Uterus (tissue), 4 donors: Measurements from ENCODE around the gene DCTD. TPM values are rescaled to one million over a fixed set of nuclear protein-coding genes. Genes with fewer than 3 reads are reported as not detected.

Experiments
- DNase-seq, 2 donors: peaks; one replicate each; pipeline ENCODE4 v3.0.0-alpha.2; 2019 to 2020
- H3K27ac ChIP-seq, 2 donors: fragments of 200-600 bp; sonication (generic); 1 replicate in 1 of 2; 2 replicates in 1 of 2; pipeline ENCODE4 v1.5.1; 2016 to 2018
- H3K27me3 ChIP-seq, 2 donors: fragments of 200-600 bp; sonication (generic); one replicate each; pipeline ENCODE4 v1.5.1; 2018 to 2019; ENCODE audit warnings: control low read depth in 1 of 2
- H3K36me3 ChIP-seq, 2 donors: fragments of 200-600 bp; sonication (generic); one replicate each; pipeline ENCODE4 v1.5.1; 2019; ENCODE audit warnings: control low read depth in 1 of 2
- H3K4me1 ChIP-seq, 2 donors: fragments of 200-600 bp; sonication (generic); one replicate each; pipeline ENCODE4 v1.5.1; 2018 to 2019; ENCODE audit warnings: control low read depth in 1 of 2
- H3K4me3 ChIP-seq, 2 donors: fragments of 200-600 bp; sonication (generic); 1 replicate in 1 of 2; 2 replicates in 1 of 2; pipeline ENCODE4 v1.5.1; 2018 to 2019; ENCODE audit warnings: mild to moderate bottlenecking in 1 of 2
- H3K9me3 ChIP-seq, 2 donors: fragments of 200-600 bp; sonication (generic); one replicate each; pipeline ENCODE4 v1.5.1; 2019; ENCODE audit warnings: control low read depth in 1 of 2
- CTCF ChIP-seq, 4 experiments: fragments of 200-600 bp in 2 of 4; fragments of 450-650 bp in 2 of 4; sonication (generic) in 2 of 4; IDR thresholded peaks; one replicate each; pipeline ENCODE4 v1.5.1; 2016 to 2019; ENCODE audit warnings: antibody characterized with exemption in 4 of 4, mild to moderate bottlenecking in 2 of 4, moderate library complexity in 1 of 4
- POLR2A ChIP-seq, 2 donors: fragments of 450-650 bp; IDR thresholded peaks; one replicate each; pipeline ENCODE4 v1.6.1; 2016; ENCODE audit warnings: antibody characterized with exemption in 2 of 2, mild to moderate bottlenecking in 1 of 2, moderate library complexity in 1 of 2
- intact Hi-C: fragments of 100-400 bp; cut with DNase I; formaldehyde crosslinking; loops from one replicate; pipeline ENCODE4 v1.15.1; 2023; ENCODE audit warnings: low total_unique reads
- total RNA-seq, 4 donors: library from RNA; depleted of rRNA in 3 of 4; stranded (reverse); fragments of >200 nt in 3 of 4; gene quantifications; one replicate each; pipeline versions ENCODE4 v1.1.0 to v1.2.4, GENCODE V29; 2014 to 2023
- donor health status: DM: yes; HTN: yes; CAD: no.

Gene DCTD
- total RNA-seq, 4 donors from 2014 or later, result 49.7 to 131 (median 73.4) TPM

- Histone ChIP-seq H3K4me3 (no peak overlapping the region), H3K4me1 (no peaks in the 10 kb centered on the region), H3K27ac (no peak overlapping the region), H3K36me3 (no peaks in the 10 kb centered on the region), H3K9me3 (no peaks in the 10 kb centered on the region), H3K27me3 (no peaks in the 10 kb centered on the region)
- no peak for DNase-seq
- intact Hi-C loops, result no loop called here
- no peak for TF ChIP-seq CTCF (IDR thresholded peaks at IDR 0.05)
- TF ChIP-seq POLR2A (IDR thresholded peaks at IDR 0.05), result no peak
Measured at GRCh38 chr4:182930889-182931288, 13.7 kb upstream of the DCTD start.

DNA sequence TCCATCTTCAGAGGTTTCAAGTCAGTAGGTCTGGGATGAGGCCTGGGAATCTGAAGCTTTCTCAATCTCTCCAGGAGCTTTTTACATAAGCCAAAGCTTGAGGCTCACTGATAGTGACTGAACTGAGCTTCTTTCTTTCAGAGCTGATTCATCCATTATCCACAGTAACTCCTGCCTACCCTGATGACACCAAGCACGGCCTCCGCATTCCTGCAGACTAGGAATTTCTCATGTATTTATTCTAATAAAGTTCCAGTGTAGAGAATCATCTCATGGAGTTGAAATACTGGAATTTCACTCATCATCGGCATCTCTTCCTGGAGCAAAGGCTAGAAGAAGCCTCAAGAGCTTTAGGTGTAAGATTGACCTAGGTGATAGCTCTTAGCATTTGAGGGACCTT, 12.1 kb upstream of the DCTD start:
- Histone ChIP-seq H3K9me3 (no peaks in the 10 kb centered on the region), H3K27ac (no peak overlapping the region), H3K4me1 (no peaks in the 10 kb centered on the region), H3K27me3 (no peaks in the 10 kb centered on the region), H3K4me3 (no peak overlapping the region), H3K36me3 (no peaks in the 10 kb centered on the region)
- intact Hi-C loops, result no loop called here
- no peak for TF ChIP-seq CTCF (IDR thresholded peaks at IDR 0.05)
- TF ChIP-seq POLR2A (IDR thresholded peaks at IDR 0.05), result no peak
- DNase-seq, result no peak

DNA sequence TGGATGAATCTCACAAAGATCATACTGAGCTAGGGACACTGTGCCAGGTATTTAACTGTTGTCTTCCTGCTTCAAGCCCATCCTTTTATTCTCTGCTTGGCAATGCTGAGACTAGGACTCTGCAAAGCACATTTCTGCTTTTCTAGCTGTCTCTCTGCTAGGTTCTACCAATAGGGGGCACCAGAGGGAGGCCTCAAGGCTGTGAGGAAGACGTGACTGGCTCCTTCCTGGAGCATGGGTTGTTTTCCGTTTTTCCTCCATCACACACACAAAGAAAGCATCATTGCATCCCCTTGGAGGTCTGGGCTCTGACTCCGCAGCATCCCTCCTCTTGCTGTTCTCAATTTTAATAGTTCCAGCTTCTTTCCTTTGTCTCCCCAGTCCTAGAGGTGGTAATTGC, 10.9 kb upstream of the DCTD start:
- no peaks in the 10 kb centered on the region for H3K27me3 ChIP-seq
- no peaks in the 10 kb centered on the region for H3K36me3 ChIP-seq
- no peaks in the 10 kb centered on the region for H3K4me1 ChIP-seq
- no peak for DNase-seq
- no peaks in the 10 kb centered on the region for H3K9me3 ChIP-seq
- TF ChIP-seq CTCF (IDR thresholded peaks at IDR 0.05), result no peak
- TF ChIP-seq POLR2A (IDR thresholded peaks at IDR 0.05), result no peak
- H3K4me3 ChIP-seq, result no peak overlapping the region
- intact Hi-C loops, result no loop called here
- H3K27ac ChIP-seq, result no peak overlapping the region

GRCh38 chr4:182927505-182927904, 10.3 kb upstream of the DCTD start:
- no peak overlapping the region for H3K4me3 ChIP-seq
- TF ChIP-seq CTCF (IDR thresholded peaks at IDR 0.05), result no peak
- no peak for TF ChIP-seq POLR2A (IDR thresholded peaks at IDR 0.05)
- no peaks in the 10 kb centered on the region for H3K27me3 ChIP-seq
- no peaks in the 10 kb centered on the region for H3K4me1 ChIP-seq
- no peaks in the 10 kb centered on the region for H3K36me3 ChIP-seq
- H3K9me3 ChIP-seq, result no peaks in the 10 kb centered on the region
- no peak for DNase-seq
- no peak overlapping the region for H3K27ac ChIP-seq
- intact Hi-C loops, result no loop called here

DNA sequence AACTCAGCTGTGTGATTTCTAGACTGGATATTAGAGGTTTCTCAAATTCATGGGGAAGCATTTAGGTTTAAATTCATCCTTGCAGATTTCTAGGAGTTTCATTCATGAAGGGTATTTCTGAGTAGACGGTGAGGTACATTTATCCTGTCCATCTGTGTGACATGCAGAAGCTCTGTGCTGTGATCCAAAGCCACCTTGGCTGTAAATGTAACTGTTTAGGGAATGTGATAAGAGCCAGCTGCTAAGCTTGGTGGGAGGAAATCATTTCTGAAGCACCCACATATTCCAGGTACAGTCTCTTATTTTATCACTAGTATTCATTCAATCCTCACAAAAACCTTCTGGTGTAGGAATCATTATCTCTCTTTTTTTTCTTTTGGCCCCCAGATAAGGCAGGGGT, 8.7 kb upstream of the DCTD start:
- DNase-seq, result no peak
- Histone ChIP-seq H3K4me1 (no peaks in the 10 kb centered on the region), H3K27ac (no peak overlapping the region), H3K36me3 (no peaks in the 10 kb centered on the region), H3K9me3 (no peaks in the 10 kb centered on the region), H3K4me3 (no peak overlapping the region), H3K27me3 (no peaks in the 10 kb centered on the region)
- intact Hi-C loops, result no loop called here
- TF ChIP-seq CTCF (IDR thresholded peaks at IDR 0.05), result no peak
- no peak for TF ChIP-seq POLR2A (IDR thresholded peaks at IDR 0.05)
